BE2C (cell line): ENCODE measurements around the gene SYTL5.

Source experiments
- DNase-seq: peaks from one replicate; pipeline ENCODE4 v3.0.0-alpha.2; 2020
- H3K27me3 ChIP-seq: fragments of 250-450 bp; sonication (Bioruptor Pico); 2 replicates; pipeline ENCODE4 v1.5.1; 2020; ENCODE audit warnings: mild to moderate bottlenecking
- H3K36me3 ChIP-seq: fragments of 250-450 bp; sonication (Bioruptor Pico); 2 replicates; pipeline ENCODE4 v1.5.1; 2020; ENCODE audit warnings: mild to moderate bottlenecking
- H3K4me1 ChIP-seq: fragments of 250-450 bp; sonication (Bioruptor Pico); 2 replicates; pipeline ENCODE4 v1.5.1; 2020
- H3K4me3 ChIP-seq: 2 replicates; pipeline ENCODE4 v1.5.1; 2011; ENCODE audit warnings: low read depth, low read length
- H3K9me3 ChIP-seq: fragments of 250-450 bp; sonication (Bioruptor Pico); 2 replicates; pipeline ENCODE4 v1.5.1; 2020
- CTCF ChIP-seq: IDR thresholded peaks from 2 replicates; pipeline ENCODE4 v1.5.1; 2012; ENCODE audit warnings: mild to moderate bottlenecking, low read depth, low read length

The SYTL5 gene

GRCh38 chrX:38154818-38155217 is 148.5 kb downstream of the SYTL5 start:
- TF ChIP-seq CTCF = no peak
- Histone ChIP-seq H3K4me3 (no peak overlapping the region), H3K4me1 (no peaks in the 10 kb centered on the region), H3K36me3 (no peaks in the 10 kb centered on the region), H3K9me3 (no peaks in the 10 kb centered on the region), H3K27me3 (no peaks in the 10 kb centered on the region)
- DNase-seq = no peak

DNA sequence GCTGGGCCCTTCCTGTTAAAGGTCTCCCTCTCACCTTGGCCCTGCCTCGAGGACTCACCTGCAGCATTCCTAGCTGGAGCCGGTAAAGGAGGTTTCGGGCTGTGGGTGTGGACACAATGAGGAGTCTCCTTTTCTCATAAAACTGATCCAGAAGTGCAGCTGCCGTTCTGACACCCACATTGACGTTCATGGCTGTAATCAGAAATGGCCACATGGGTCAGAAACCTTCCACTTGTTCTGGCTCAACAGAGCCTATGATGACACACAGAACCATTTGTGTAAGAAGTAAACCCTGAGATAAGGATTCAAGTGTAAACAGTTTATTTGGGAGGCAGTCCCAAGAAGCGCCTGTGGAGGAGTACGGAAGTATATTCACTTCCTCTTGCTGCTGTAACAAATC is 150.5 kb downstream of the SYTL5 start:
- no peak for DNase-seq
- no peaks in the 10 kb centered on the region for H3K27me3 ChIP-seq
- no peak for TF ChIP-seq CTCF
- H3K36me3 ChIP-seq = no peaks in the 10 kb centered on the region
- H3K9me3 ChIP-seq = no peaks in the 10 kb centered on the region
- no peaks in the 10 kb centered on the region for H3K4me1 ChIP-seq
- H3K4me3 ChIP-seq = no peak overlapping the region

DNA sequence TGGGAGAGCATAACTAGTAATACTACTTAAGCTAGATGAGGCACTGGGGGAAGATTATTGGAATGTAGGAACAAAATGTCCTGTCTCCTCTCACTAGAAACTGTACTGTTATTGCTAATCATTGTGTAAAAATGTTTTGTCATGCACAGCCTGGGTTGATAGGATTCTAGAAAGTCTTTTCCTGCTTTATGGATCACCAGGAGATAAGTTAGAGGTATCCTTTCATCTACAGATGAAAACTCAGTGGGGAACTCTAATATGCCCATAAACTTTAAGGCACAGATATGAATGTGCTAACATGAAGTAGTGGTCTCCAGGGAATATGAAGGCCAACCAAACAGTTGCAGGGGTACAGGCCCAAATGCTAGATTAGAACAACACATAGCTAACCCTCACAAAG is 156.8 kb downstream of the SYTL5 start:
- TF ChIP-seq CTCF = no peak

DNA sequence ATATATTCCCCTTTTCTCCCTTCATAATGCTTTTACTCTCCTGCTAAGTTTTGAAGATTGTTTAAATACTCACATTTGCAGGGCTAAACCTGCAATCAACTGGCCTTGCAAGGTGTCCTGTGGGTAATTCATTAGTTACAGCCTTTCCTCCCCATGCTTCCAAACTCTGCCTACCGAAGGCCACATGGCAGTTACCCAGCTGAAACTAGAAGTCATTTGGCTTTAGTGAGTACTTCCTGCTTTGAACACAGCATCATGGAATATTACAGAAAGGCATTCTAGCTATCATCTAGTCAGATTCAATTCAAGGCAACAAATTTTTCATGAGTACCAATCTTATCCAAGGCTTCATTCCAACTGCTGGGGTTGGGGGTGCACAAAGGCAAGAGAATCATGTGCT is 158.7 kb downstream of the SYTL5 start:
- no peaks in the 10 kb centered on the region for H3K9me3 ChIP-seq
- TF ChIP-seq CTCF = no peak
- no peaks in the 10 kb centered on the region for H3K27me3 ChIP-seq
- no peak overlapping the region for H3K4me3 ChIP-seq
- DNase-seq = no peak
- no peaks in the 10 kb centered on the region for H3K36me3 ChIP-seq
- no peaks in the 10 kb centered on the region for H3K4me1 ChIP-seq

More for the DNA sequence above, 156.8 kb downstream of the SYTL5 start:
- no peaks in the 10 kb centered on the region for H3K27me3 ChIP-seq
- no peaks in the 10 kb centered on the region for H3K4me1 ChIP-seq
- no peak for DNase-seq
- no peaks in the 10 kb centered on the region for H3K9me3 ChIP-seq
- H3K36me3 ChIP-seq = no peaks in the 10 kb centered on the region
- no peak overlapping the region for H3K4me3 ChIP-seq

GRCh38 chrX:38166478-38167083 is 160.2 kb downstream of the SYTL5 start:
- no peaks in the 10 kb centered on the region for H3K36me3 ChIP-seq
- TF ChIP-seq CTCF = peak; percentile 38
- H3K4me3 ChIP-seq = no peak overlapping the region
- H3K27me3 ChIP-seq = no peaks in the 10 kb centered on the region
- DNase-seq = peak; percentile 25
- no peaks in the 10 kb centered on the region for H3K4me1 ChIP-seq
- no peaks in the 10 kb centered on the region for H3K9me3 ChIP-seq

DNA sequence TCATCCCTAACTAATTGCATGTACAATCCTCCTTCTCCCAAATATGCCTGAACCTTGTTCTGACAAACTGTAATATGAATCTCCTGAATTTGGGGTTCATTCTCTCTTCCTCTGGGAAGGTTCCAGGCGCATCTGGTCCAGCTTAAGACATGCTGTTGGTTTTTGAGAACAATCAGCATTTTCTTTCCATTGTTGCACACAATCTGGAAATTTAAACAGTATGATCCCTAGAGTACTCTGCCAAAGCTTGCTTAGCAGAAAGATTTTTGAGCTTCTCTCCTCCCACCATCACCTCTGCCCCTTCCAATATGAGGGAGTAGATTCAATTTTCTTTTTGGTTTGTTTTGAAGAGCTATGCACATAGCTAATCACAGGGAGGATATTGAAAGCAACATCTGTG is 164.2 kb downstream of the SYTL5 start:
- Histone ChIP-seq H3K9me3 (no peaks in the 10 kb centered on the region), H3K4me3 (no peak overlapping the region), H3K4me1 (no peaks in the 10 kb centered on the region), H3K27me3 (no peaks in the 10 kb centered on the region), H3K36me3 (no peaks in the 10 kb centered on the region)
- TF ChIP-seq CTCF = no peak
- DNase-seq = no peak
